ENCODE data around the gene SALL3.

Gene SALL3

GRCh38 chr18:78980279-78980771 is 707 bp downstream of the SALL3 start:
- DNase-seq (ENCODE audit: low read depth in 1 of 2, low spot score in 1 of 2), result no peak

DNA sequence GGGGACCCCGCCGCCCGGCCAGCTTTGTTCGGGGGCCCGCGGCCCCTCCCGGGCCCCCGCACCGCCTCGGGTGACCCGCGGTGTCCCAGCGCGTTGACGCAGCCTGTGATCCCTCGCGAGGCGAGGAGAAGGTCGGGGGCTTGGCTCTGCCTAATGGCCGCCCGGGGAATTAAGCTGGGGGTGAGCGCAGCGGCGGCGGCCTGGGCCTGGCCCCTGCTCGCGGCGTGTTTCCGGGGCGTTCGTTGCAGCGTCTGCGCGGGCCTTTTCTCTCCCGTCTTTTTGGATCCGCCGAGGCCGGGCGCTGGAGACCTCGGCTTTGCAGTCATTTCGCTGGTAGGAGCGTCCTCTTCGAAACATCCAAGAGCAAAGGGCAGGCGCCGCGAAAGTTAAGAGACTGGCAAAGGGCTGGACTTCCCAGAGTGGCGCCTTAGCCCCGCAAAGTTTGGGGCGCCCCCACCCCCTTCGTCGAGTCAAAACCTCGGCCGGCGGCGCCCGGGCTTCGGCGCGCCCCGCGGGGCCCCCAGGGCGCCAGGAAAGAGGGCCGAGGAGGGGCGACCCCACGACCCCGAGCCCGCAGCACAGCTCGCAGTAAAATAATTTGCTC is 1.3 kb downstream of the SALL3 start:
- DNase-seq (ENCODE audit: low read depth in 1 of 2, low spot score in 1 of 2), result no peak

DNA sequence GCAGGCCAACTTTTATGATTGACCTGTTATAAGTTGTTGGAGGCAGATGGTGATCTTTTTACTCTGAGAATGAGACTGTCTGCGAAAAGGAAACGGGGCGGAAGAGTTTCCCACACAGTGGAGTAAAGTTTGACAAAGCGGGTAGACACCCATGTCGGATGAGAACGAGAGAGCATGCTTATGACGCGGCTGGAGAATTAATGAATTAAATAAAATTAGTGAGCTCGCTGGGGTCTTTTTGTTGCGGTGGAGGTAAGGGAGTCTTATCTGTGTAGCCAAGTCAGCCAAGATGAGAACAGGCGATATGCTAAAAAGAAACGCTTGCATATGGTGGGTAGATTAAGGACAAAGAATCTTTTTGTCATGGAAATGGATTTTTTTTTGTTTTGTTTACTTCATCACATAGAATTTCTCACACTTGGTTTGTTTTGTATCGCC is 1.8 kb downstream of the SALL3 start:
- DNase-seq (ENCODE audit: low read depth in 1 of 2, low spot score in 1 of 2), result no peak

- DNase-seq (ENCODE audit: low read depth in 1 of 2, low spot score in 1 of 2), result no peak
These were observed 2.5 kb downstream of the SALL3 start for GRCh38 chr18:78981989-78982620.

GRCh38 chr18:78983512-78983911 is 3.9 kb downstream of the SALL3 start:
- no peak for DNase-seq (ENCODE audit: low read depth in 1 of 2, low spot score in 1 of 2)

DNA sequence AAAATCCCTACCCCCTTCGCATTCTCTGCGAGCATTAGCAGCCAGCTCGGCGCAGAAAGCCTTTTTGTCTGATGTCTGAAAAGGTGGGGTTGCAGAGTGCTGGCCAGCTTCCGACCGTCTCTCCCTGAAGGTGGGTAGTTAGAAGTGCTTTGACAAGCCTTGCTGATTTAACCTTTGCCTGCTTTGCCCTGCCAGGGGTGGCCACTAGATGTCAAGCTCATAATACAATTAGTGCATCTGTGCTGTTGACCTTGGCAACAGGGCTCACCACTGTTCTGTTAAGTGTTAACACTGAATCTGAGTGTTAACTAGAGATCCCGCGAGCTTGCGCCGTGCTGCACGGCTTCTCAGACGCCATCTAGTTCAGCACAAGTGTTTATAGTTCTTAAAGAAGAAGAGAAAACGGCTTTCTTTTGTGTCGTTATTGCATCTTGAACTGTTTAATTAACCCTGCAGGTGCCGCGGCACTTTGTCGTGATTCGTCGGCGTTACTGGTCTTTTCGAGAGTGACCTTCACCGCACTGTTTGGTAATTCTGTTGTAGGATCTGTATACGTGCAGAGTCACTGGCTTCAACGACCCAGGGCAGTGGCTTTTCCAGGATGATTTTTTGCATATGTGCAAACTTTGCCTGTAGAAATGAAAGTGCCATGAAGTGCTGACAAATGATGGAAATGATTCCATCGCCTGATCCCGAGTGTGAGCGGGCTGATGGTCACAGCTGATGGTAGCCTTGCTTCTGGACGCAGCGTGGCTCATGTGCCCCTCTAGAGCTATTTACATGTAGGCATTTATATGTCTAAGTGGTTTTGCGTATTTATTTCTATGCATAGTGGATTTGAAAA is 5.5 kb downstream of the SALL3 start:
- DNase-seq (ENCODE audit: low read depth in 1 of 2, low spot score in 1 of 2), result no peak

DNA sequence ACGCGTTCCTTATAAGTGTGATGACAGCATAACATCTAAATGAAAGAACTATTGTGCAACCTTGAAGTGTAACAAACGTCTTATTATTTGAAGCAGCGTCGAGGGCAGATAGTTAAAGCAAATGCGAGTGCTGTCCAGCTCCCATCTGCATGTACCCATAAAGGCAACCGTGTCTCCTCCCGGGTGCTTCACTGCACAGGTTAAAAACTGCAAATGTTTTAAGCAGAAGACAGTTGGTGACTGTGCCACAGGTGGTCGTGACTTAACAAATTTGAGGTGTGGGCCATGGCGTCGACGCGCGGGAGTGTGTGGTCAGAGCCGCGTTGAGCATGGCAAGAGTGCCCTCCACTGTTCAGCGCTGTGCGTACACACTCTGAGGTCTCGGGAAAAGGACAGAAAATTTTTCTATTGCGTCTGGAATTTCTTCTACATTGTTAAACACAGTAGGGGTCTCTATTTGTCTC is 6.4 kb downstream of the SALL3 start:
- DNase-seq (ENCODE audit: low read depth in 1 of 2, low spot score in 1 of 2), result no peak

GRCh38 chr18:78991446-78991845 is 11.8 kb downstream of the SALL3 start:
- no peak for DNase-seq (ENCODE audit: low read depth in 1 of 2, low spot score in 1 of 2)

DNA sequence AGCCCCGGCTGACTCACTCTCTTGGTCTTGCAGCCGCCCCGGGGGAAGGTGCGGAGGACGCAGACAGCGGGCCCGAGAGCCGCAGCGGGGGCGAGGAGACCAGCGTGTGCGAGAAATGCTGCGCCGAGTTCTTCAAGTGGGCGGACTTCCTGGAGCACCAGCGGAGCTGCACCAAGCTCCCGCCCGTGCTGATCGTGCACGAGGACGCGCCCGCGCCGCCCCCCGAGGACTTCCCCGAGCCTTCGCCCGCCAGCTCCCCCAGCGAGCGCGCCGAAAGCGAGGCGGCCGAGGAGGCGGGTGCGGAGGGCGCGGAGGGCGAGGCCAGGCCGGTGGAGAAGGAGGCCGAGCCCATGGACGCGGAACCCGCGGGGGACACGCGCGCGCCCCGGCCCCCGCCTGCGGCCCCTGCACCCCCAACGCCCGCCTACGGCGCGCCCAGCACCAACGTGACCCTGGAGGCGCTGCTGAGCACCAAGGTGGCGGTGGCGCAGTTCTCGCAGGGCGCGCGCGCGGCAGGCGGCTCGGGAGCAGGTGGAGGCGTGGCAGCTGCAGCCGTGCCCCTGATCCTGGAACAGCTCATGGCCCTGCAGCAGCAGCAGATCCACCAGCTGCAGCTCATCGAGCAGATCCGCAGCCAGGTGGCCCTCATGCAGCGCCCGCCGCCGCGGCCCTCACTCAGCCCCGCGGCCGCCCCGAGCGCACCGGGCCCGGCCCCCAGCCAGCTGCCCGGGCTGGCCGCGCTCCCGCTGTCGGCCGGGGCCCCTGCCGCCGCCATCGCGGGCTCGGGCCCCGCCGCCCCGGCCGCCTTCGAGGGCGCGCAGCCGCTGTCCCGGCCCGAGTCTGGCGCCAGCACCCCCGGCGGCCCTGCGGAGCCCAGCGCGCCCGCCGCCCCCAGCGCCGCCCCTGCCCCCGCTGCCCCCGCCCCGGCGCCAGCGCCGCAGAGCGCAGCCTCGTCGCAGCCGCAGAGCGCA is 12.7 kb downstream of the SALL3 start:
- no peak for DNase-seq (ENCODE audit: low read depth in 1 of 2, low spot score in 1 of 2)

- no peak for DNase-seq (ENCODE audit: low read depth in 1 of 2, low spot score in 1 of 2)
These were observed 13.7 kb downstream of the SALL3 start for GRCh38 chr18:78993014-78993926.

DNA sequence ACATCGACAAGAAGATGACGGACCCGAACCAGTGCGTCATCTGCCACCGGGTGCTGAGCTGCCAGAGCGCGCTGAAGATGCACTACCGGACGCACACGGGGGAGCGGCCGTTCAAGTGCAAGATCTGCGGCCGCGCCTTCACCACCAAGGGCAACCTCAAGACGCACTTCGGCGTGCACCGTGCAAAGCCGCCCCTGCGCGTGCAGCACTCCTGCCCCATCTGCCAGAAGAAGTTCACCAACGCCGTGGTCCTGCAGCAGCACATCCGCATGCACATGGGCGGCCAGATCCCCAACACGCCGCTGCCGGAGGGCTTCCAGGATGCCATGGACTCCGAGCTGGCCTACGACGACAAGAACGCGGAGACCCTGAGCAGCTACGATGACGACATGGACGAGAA is 14.4 kb downstream of the SALL3 start:
- DNase-seq (ENCODE audit: low read depth in 1 of 2, low spot score in 1 of 2), result no peak

GRCh38 chr18:78994531-78994930 is 14.9 kb downstream of the SALL3 start:
- DNase-seq (ENCODE audit: low read depth in 1 of 2, low spot score in 1 of 2), result no peak

- no peak for DNase-seq (ENCODE audit: low read depth in 1 of 2, low spot score in 1 of 2)
These were observed 15.5 kb downstream of the SALL3 start for GRCh38 chr18:78994977-78995582.

GRCh38 chr18:78995740-78996395 is 16.2 kb downstream of the SALL3 start:
- no peak for DNase-seq (ENCODE audit: low read depth in 1 of 2, low spot score in 1 of 2)

DNA sequence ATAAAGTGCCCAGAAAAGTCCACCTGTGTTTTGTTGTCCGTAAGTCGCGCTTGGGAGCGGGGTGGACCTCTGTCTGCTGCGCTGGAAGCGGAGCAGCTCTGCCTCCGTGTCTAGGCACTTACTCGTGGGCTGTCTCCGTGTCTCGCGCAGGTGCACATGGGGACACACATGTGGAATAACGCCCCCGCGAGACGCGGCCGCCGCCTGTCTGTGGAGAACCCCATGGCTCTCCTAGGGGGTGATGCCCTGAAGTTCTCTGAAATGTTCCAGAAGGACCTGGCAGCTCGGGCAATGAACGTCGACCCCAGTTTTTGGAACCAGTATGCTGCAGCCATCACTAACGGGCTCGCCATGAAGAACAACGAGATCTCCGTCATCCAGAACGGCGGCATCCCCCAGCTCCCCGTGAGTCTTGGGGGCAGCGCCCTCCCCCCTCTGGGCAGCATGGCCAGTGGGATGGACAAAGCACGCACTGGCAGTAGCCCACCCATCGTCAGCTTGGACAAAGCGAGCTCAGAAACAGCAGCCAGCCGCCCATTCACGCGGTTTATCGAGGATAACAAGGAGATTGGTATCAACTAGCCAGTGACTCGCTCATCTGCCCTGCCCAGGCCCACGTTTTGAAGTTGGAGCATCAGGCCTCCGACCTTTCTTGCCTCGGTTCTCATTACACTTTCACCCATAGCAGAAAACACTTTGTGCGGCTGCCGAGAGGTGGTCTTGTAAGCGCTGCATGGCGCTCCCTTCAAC is 17.3 kb downstream of the SALL3 start:
- no peak for DNase-seq (ENCODE audit: low read depth in 1 of 2, low spot score in 1 of 2)

- DNase-seq (ENCODE audit: low read depth in 1 of 2, low spot score in 1 of 2), result no peak
These were observed 18.9 kb downstream of the SALL3 start for GRCh38 chr18:78998371-78999071.

DNA sequence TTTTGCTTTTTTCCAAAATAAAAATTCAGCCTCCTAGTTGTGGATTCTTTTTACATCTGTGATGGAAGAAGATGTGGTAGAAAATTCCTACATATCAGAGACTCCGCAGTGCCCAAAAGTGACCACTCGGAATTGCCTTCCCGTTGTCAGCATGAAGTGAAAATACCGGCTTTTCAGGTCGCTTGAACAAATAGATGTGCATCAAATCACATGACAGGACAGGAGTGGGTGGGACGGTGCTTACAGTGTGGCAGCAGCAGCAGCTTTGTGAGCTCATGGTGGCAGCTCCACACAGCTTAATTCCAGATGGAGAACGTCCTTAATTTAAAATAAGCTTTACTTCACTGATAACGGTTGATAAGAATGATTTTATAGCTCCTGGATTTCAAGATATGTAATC is 20.3 kb downstream of the SALL3 start:
- DNase-seq (ENCODE audit: low read depth in 1 of 2, low spot score in 1 of 2), result no peak

Data from activated CD4-positive, alpha-beta T cell treated with anti-CD3 and anti-CD28 coated beads, Interleukin-2, amount 50 U/mL, for 24 hours (primary cell).